HG03432 (cell line): Measurements from ENCODE around the gene SLC46A2.

Source experiments
- ATAC-seq: cut with Tn5 transposase; IDR thresholded peaks from one replicate; pipeline ENCODE4 v1.9.1; 2021; ENCODE audit warnings: mild to moderate bottlenecking, moderate library complexity; ENCODE audit not compliant: unreplicated experiment

SLC46A2 gene, protein sequence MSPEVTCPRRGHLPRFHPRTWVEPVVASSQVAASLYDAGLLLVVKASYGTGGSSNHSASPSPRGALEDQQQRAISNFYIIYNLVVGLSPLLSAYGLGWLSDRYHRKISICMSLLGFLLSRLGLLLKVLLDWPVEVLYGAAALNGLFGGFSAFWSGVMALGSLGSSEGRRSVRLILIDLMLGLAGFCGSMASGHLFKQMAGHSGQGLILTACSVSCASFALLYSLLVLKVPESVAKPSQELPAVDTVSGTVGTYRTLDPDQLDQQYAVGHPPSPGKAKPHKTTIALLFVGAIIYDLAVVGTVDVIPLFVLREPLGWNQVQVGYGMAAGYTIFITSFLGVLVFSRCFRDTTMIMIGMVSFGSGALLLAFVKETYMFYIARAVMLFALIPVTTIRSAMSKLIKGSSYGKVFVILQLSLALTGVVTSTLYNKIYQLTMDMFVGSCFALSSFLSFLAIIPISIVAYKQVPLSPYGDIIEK

DNA sequence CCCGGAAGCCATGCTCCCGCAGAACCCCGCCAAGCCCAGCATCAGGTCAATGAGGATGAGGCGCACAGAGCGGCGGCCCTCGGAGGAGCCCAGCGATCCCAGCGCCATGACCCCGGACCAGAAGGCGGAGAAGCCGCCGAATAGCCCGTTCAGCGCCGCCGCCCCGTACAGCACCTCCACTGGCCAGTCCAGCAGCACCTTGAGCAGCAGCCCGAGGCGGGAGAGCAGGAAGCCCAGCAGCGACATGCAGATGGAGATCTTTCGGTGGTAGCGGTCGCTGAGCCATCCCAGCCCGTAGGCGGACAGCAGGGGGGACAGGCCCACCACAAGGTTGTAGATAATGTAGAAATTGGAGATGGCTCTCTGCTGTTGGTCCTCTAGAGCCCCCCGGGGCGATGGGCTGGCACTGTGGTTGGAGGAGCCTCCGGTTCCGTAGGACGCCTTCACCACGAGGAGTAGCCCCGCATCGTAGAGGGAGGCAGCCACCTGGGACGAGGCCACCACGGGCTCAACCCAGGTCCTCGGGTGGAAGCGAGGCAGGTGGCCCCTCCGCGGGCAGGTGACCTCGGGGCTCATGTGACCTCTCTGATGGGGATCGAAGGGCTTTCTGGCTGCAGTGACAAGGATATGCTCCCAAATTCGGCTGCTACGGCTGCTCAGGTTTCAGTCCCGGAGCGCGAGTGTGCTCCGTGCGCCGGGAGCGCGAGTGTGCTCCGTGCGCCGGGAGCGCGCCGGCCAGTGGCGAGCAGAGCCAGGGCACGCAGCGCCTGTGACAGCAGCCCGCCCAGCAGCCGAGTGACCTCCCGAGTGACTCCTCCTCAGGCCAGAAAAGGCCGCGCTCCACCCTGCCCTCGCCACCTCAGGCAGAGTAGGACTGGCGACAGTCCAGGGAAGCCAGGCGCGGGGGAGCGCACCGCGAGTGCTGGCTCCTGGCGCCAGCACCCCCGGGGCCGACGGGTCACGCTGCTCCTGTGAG is at the start of gene SLC46A2:
Gene SLC46A2, minus strand, starts transcription at position 771 of the 976 bp plus-strand sequence. Its CDS starts 195 bp downstream, at position 576.
- ATAC-seq: no peak

DNA sequence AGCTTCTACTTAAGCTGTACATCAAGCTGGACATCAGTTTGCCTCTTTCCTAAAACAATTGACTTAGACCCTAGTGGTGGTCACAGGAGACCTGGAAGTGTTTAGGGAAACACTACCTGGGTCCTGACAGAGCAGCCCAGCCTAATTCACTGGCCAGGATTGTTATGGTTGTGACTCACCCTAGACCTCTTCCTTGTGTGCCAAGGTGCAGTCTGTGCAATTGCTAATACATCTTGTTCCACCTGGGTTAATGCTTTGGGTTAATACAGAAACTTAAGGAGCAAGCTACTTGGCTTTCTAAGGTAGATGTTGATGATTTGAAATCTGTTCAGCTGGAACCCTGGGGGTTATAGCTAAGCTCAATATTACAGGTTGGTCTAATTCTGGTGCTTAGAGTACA is 48.7 kb upstream of the SLC46A2 start:
- no peak for ATAC-seq

DNA sequence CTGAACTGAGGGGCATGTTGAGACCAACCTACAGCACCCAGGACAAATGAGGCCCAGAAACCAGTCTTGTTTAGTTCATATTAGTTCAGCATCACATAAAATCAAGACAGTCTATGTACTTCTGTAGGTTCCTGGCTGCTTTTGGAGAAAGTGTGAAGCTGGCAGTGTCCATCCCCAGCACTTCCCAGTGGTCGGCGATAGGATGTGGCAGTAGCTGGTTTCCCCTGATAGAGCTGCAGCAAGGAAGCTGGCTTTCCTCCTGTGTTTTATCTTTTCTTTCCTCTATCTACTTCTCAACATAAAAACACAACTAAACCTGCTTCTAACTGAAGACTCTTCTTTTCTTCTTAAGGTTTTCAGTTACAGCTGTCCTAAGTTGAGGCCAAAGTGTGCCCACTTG is 43.0 kb upstream of the SLC46A2 start:
- ATAC-seq: no peak

DNA sequence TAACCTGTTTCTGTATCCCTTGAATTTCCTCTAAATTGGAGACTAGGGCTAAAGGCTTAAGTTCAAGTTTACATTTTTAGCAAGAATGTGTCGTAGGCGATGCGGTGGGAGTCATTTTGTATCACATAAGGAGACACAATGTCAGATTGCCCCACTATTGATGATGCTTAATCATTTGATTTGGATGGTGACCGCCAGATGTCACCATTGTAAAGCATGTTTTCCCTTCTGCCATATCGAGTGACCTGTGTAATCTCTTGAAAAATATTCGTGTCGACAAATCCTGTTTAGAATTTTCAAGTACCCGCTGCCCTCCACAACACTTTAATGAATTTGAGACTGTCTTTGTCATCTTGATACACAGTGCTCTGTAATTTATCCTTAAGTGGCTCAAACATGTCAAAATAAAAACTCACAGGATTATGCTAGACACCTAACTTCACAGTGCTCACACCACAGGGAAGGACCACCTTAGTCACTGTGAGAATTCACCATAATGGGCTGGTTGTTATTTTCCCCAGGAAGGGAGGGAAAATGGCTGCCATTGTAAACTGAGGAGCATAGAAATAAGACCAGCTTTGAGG is 34.5 kb upstream of the SLC46A2 start:
- ATAC-seq: no peak

DNA sequence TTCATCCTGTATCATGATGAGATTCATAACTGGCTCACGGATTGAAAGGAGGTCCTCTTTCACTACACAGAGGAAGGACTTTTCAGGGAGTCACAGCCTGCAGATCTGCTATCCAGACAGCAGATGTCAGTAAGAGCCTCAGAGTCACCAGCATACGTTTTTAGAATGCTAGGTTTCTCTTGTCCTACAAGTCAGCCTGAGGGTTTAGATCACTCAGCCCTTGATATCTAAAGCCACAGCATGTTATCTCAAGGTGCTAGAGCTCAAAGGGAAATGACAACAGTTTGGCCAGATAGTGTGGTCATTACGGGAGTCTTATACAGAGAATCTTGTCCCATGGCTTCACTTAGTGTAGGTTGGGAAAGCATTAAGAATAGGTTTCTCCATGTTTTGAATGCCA is 30.9 kb upstream of the SLC46A2 start:
- ATAC-seq: no peak

DNA sequence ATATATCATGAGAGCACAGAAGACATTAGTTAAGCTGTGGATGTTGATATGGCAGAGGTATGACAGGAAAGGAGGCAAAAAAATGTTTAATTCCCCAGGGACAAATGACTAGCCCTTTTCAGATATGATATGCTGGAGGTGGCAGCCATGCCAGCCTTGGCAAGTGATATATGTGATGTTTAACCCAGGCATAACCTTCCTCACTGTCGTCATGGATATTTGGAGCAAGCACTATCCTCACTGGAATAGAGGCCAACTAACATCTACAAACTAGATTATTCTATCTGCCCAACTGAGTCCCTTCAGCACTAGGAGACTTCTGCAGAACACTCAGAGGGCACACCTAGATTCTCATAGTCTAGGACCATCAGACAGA is 27.3 kb upstream of the SLC46A2 start:
- no peak for ATAC-seq

DNA sequence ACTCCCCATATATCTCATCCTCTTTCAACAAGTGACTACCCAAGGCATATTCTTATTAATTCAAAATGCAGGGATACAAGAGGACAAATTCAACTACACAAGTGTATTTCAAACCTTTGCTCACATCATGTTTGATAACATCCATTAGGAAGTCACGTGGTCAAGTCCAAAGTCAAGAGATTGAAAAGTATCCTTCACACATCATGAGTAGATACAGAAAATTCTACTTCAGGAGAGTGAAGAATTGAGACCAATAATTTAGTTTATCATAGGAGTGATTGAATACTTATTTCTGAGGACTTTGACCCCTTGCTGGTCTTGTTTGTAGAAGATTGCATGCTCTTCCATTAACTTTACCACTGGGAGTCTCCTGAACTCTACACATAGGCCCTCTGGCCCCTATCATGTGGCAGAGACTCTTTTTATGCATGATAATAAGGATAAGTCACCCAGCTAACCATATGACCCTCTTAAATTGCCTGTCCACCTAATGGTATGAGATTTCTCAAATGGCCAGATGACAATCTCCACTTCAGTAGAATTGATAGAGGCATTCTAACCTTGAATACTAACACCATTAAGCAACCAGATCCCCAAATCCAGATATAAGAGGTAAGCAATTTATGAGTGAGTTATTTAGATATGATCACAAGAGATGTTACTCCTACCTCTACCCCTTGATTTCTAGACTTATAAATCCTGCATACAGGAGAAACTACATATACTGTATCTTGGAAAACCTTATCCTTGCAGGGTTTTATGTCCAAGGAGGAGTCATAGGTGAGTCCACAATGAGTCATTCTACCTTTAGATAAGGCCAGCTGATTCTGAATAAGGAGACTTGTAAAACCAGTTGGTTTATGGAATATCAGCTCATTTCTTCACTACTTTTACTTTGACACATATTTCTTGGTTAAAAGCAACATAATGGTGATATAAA is 26.6 kb upstream of the SLC46A2 start:
- no peak for ATAC-seq

DNA sequence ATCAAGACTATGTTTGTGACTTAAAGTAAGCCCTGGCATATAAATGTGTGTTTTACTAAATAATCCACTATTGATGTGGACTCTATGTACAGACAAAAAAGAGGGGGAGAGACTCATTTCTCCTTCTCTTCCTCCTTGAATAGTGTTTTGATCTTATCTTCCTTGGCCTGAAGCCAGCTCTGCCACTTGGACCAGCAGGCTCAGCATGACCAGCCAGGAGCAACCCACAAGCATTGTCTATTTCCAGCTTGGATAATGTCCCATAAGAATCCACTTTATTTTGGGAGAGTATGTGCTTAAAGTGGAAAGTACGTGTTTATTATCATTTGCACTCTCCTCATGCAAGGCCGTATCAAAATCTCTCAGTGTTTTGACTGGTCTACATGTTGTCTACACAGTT is 23.8 kb upstream of the SLC46A2 start:
- ATAC-seq: no peak

DNA sequence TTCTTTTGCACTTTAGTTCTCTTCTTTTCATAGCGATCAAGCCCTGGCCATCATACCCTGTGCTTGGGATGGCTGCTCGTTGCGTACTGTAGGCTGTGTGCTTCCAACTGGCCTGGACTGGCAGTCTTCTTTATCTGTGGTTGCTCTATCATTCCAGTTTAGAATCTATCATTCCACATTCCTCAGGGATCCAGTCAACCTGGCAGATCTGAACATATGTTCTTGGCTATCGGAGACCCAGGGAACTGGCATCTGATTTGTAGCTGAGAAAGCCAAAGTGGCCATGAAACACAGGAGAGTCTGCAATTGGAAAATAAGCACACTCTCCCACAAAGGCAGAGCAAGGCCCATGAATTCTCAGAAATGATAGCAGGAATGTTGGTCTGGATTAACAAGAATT is 22.6 kb upstream of the SLC46A2 start:
- ATAC-seq: no peak

DNA sequence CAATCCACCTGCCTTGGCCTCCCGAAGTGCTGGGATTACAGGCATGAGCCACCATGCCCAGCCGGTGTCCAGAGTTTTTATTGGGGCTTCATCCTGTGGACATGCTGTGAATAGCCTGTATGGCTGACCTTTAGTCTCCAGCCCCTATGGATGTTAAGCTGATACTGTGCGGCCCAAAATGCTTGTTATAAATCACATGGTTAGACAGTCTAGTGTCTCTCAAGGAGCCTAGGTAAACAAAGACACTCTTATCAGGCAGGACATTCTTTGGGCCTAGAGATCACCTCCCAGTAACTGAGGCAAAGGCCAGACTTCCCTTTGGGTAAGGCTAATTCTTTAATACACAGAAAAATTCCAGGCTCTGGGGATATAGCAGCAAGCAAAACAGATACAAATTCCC is 22.0 kb upstream of the SLC46A2 start:
- no peak for ATAC-seq

DNA sequence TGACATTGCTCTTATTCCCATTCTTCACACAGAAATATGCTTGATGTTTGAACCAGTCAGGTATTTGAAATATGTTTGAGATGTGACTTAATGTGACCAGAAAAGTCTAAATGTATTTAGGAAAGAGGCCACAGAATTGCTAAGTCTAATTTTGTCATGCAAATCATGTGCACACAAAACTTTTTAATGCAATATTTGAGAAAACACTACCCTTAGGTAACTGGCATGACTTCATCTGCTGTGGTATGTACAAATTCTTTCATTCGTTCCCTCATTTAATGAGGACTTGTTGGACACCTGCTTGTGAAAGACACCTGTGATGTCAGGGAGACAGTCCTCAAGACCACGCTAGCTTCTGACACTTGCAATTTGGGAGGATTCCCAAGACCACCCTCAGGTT is 21.1 kb upstream of the SLC46A2 start:
- ATAC-seq: no peak

DNA sequence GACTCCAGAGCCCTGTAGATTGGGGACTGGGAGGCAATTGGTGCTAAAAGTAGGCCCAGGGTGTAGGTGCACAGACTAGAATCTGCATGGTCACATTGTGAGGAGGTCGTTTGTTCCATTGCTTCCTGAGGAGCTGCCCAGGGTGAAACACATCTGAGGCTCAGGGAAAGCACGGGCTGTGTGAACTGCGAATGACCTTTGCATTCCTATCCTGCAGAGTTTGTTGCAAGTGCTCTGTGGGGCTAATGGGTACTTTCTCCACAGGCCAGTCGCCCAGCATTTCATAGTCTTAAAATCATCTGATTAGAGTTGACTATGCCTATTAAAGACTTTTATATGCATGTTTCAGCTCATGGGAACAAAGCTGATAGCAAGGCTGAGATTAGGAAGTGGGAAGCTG is 14.4 kb upstream of the SLC46A2 start:
- no peak for ATAC-seq

DNA sequence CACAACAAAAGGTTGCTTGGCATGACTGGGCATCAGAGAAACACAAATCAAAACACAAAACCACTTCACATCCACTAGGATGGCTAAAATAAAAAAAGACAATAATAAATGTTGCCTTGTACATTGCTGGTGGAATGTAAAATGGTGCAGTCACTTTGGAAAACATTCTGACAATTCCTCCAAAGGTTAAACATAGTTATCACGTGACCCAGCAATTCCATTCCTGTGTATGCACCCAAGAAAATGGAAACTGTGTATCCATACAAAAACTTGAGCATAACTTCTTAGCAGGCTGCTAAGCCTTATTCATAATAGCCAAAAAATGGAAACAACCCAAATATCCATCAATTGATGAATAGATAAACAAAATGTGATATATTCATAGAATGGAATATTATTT is 10.2 kb upstream of the SLC46A2 start:
- no peak for ATAC-seq

DNA sequence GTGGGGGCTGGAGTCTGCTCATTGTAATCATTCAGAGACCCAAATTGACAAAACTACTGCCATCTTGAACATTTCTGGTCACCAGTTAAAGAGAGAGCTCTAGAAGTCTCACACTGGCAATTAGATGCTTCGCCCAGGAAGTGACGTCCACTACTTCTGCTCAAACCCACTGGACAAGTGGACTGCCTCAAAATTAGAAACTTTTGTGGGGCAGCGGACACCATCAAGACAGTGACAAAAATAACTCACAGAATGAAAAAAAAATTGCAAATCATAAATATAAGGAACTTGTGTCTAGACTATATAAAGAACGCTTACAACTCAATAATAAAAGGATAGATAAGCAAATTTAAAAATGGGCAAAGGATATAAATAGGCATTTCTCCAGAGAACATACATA is 9.8 kb upstream of the SLC46A2 start:
- ATAC-seq: no peak

DNA sequence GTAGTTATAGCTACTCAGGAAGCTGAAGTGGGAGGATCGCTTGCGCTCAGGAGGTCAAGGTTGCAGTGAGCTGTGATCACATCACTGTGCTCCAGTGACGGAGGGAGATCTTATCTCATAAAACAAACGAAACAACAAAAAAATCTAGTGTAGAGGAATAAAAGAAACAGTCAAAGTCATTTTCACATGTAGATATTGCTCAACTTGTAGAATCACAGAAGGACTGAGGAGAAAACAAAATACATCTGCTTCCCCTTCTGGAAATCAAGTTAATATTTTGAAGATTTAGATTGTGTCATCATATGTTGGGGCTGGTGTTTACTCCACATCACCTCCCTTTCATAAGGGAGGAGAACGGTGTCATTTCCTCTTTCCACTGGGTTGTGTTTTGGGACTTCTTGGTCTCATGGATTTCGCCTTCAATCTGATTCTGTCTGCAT is 8.2 kb upstream of the SLC46A2 start:
- ATAC-seq: no peak

DNA sequence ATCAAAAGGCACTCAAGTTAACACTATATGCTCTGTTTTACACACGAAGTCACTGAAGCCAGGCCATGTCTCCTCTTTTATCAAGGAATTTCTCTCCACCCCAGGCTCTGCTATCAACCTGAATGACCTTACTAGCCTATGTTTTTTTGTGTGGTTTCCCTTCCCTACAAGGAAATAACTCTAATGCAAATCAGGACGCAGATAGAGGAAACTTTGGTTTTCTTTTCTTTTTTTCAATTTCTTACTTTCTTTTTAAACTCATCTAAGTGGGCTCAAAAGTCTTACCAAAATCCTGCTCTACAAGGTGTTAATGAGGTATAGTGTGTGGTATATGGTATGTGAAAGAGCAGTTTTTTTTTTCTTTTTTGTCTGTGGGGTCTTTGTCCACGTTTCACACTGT is 5.5 kb upstream of the SLC46A2 start:
- no peak for ATAC-seq

DNA sequence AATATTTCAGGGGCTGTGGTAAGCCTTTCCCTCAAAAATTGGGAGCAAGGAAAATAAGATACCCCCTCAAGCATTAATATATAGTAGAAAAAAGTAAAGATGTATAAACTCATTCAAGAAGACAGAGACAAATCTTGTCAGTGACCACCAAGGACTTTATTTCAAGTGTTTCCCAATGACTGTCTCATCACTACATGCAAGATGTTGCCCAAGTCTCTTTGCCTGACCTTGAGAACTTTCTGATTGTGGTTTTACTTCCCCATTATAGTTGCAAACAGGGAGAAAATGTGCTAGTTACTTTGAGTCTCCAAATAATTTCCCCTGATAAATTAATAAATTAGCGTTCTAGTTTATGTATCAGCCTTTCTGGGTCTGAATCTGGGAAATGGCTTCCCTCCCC is 4.0 kb upstream of the SLC46A2 start:
- ATAC-seq: no peak

DNA sequence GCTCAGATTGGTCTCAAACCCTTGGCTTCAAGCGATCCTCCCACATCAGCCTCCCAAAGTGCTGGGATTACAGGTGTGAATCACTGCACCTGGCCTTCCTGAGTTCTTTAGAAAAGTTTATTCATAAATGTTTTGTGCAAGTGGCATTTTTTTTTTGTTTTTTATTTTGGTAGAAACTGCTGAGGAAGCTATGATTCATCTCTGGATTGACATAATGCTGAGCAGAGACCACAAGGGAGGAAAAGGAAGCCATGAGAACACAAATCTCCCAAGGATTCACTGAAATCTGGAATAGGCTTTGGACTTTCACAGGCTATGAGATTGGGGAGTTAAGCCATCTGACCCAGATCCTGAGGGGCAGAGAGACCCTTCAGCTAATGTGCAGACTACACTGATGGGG is 3.4 kb upstream of the SLC46A2 start:
- no peak for ATAC-seq

DNA sequence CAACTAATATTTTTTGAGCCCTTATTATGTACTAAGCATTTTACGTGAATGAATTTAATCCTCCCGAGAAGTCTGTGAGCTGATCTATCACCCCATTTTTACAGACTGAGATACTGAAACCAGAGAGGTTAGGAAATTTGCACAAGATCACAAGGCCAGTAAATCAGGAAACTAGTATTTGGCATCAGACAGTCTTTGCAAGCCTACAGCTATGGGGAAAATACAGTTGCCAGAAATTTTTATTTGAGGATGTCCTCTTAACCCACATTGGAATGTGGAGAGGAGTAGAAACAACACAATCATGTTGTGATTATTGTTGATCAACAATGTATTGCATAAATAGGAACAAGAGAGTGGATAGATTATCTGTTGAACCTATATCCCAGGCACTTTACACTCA is 2.3 kb upstream of the SLC46A2 start:
- no peak for ATAC-seq

DNA sequence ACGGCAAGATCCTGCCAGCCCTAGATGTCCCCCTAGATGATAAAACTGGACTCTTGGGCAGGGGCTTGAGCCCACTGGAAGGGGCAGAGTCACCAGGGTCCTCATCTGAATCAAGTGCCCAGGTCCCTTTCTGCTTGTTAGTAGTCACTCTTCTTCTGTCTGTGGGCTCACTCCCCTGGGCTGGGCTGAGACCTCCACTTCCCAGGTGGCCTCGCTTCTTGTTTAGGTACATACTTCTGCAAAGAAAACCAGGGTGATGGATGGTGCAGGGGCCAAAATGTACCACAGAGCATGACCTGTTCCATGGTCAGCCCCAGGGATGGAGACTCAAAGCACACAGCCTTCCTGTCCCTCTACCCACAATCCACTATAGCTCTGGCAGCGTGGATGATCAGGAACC is 845 bp upstream of the SLC46A2 start:
- ATAC-seq: no peak
